HG03159 (cell line): ENCODE results near the gene ROR1.

ENCODE experiments used
- ATAC-seq: cut with Tn5 transposase; IDR thresholded peaks from one replicate; pipeline ENCODE4 v1.9.1; 2021; ENCODE audit warnings: mild to moderate bottlenecking, moderate library complexity; ENCODE audit not compliant: unreplicated experiment

Gene ROR1

DNA sequence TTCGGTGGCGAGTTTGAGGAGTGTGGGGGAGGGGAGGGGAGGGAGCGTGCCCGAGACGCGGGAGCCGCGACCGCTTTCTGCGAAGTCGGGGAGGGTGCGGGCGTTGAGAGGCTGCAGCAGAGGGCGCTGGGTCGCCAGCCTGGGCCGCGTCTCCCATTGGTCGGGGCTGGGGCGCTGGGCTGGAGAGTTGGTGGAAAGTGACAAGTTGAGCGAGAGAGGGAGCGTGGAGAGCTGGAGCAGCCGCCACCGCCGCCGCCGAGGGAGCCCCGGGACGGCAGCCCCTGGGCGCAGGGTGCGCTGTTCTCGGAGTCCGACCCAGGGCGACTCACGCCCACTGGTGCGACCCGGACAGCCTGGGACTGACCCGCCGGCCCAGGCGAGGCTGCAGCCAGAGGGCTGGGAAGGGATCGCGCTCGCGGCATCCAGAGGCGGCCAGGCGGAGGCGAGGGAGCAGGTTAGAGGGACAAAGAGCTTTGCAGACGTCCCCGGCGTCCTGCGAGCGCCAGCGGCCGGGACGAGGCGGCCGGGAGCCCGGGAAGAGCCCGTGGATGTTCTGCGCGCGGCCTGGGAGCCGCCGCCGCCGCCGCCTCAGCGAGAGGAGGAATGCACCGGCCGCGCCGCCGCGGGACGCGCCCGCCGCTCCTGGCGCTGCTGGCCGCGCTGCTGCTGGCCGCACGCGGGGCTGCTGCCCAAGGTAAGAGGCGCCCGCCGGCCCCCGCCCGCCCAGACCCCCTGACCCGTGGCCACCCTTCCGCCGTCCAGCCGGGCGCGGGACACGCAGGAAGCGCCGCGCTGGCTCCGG, at the start of gene ROR1:
ROR1 (plus strand) TSS at position 203 of the 802 bp plus-strand sequence.
- ATAC-seq = peak; percentile 86

DNA sequence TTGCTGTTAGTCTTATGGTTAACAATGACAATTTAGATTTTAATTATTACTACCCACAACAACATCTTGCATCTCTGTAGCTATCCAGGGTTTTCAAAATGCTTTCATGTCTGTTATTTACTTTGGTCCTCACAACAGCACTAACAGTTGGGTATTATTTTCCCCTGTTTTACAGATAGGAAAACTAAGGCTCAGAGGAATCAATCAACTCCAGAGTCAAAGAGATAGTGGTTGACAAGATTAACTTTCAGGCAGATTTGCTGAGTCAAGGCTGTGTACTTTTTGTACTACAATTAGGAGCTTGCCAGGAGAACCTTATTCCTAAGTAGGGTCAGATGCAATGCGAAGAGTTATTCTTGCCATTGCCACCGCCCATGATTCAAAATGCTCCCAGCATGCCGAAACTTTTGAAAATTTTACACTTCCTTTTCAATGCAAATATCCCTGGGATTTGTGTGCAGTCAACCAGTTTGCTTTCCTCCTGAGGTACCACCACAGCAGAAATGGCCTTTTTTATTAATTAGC, 49.4 kb upstream of the ROR1 start:
- no peak for ATAC-seq

DNA sequence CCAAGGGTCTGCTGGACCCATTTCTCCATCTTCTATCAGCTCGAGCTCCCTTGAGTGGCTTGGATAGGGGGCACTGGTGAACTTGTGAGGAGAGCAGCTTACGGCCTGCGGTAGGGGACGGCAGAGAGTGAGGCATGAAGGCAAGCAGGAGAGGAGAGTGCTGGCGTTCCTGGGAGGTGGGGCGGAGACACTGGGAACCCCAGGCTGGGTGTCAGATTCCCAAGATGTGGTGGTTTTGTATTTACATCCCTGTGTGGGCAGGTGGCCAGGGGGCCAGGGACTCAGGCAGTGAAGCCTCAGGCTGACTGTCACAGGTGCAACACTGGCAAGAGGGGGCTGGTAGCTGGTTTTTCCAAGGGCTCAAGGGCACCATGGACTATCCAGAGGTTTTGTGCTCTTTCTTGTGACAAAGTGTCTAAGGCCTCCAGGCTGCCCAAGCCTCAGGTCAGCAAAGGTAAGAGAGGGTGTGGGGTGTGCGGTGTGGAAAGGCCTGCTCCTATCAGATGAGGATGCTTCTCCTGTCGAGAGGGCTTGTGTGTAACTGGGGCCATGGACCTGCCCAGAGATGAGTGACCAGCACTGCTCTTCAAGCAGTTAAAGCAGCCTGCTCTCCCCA, 45.1 kb upstream of the ROR1 start:
- ATAC-seq = no peak

DNA sequence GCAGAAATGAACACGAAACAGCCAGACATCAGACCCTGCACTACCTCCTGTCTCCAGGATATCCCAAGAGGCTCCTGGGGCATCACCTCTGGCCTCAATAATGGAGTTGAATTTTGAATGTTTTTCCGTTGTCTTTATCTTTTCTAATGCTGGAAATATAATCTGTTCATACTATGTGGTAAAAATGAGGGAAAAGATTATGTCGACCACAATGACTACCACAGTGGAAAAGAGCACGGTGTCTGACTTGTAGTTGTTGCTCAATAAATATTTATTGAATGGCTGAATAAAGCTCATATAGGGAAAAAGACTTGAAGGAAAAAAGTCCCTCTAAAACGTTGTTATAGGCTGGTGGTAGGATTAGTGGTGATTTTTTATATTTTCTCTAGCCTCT, 44.6 kb upstream of the ROR1 start:
- ATAC-seq = no peak

DNA sequence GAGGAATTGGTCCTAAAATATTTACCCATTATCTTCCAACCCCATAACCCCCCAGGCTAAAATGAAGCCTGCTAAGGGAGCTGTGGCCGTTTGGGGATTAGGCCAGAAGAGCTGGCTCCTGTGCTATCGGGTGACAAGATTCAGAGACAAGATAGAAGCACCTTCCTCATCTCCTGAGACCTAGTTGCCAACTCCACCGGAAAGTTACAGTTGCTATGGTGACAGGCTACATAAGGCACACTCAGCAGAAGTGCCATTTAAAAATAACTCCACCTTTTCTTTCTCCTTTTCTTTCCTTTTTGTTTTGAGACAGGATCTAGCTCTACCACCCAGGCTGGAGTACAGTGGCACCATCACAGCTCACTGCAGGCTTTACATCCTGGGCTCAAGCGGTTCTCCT, 43.6 kb upstream of the ROR1 start:
- no peak for ATAC-seq

DNA sequence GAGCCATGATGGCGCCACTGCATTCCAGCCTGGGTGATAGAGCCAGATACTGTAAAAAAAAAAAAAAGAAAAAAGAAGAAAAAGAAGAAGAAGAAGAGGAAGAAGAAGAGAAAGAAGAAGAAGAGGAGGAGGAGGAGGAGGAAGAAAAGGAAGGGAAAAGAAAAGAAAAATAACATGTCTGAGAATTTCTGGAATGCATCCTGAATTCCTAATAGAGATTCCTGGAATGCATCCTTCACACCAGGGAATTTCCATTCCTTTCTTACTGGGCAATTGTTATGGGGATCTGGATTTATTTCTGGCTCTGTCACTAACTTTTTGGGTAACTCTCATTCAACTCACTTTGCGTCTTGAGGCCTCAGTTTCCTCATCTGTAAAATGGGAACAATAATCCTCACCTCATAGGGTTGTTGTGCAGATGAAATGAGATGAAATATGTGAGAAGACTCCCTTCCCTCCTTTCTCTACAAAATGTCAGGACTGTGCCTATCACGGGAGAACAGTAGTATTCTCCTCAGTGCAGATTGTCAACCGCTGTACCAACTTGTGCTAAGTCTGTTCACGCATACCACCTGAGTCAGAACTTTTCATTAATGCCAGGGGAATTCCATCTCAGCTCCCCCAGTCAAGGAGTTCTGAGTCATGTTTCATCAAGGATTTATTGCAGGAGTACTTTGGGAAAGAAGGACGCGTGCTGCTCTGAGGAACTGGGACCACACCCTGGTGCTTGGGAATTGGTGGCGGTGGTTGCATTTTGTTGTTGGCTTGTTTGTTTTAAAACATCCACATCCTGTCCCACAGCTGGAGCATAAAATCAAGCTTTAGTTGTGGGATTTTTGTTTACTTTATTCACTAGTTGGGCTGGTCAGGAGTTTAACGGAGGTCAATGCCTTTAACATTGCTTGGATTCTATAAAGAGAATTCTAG, 42.4 kb upstream of the ROR1 start:
- ATAC-seq = no peak

DNA sequence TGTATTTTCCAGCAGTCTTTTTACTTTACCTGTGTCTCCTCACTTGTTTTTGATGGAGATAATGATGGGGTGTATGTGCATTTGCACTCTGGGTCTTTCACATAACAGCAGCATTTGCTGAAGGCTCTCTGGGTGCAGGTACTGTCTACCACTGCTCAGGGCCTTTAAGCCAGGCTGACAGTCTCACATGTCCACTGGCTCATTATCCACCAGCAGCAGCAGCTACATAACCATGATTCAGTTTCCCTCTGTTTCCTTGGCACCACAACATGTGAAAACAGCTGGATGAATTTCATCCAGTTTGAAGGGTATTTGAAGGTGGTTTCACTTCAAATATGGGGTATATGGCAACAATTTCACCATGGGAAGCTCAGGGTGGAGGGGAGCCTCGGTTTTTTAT, 41.2 kb upstream of the ROR1 start:
- ATAC-seq = no peak

DNA sequence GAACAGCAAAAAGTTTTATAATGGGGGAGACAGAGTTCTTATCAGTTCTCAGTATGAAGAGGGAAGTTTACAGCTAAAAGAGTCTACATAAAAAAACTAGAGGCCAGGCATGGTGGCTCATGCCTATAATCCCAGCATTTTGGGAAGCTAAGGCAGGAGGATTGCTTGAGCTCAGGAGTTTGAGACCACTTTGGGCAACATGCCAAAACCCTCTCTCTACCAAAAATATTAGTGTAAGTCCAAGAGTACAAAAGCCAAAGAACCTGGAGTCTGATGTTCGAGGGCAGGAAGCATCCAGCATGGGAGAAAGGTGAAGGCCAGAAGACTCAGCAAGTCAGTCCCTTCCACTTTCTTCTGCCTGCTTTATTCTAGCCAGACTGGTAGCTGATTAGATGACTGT, 35.0 kb upstream of the ROR1 start:
- no peak for ATAC-seq

DNA sequence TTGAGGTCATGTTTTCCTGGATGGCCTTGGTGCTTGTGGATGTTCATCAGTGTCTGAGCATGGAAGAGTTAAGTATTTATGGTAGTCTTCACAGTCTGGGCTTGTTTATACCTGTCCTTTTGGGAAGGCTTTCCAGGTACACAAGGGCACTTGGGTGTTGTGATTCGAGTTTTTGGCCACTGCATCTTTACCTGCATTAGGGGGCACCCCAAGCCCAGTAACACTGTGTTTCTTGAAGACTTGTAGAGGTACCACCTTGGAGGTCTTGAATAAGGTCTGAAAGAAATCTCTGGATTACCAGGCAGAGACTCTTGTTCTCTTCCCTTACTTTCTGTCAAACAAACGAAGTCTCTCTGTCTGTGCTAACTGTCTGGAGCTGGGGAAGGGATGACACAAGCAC, 34.4 kb upstream of the ROR1 start:
- no peak for ATAC-seq

DNA sequence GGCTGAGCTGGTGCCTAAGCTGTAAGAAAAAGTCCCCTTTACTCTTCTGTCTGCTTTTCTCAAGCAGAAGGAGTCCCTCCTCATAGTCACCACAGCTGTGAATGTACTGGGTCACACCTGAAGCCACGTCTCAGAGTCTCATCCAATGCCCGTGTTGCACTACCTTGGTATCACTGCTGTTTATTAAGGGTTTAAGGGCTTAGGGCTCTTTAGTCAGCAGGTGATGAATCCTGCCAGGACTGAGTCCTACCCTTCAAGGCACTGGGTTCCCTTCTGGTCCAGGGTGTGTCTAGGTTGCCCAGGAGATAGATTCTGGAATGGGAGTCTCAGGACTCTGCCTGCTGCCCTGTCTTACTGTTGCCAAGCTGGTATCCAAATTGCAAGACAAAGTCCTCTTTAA, 33.4 kb upstream of the ROR1 start:
- ATAC-seq = no peak

DNA sequence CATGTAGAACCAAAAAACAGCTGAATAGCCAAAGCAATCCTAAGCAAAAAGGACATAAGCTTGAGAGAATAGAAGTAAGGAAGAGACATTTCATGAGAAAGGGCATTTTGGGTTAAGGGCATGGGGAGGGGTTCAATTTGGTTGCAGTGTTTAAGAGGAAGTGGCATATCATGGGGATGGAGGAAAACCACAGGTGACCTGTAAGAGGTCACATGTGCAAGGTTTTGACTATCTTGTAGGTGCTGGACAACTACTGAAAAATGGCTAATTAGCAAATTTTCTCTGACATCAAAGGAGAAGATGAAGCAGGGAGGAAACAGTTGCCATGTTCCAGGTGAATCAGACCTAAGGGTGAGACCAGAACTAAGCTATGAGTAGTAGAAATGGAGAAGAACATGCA, 31.3 kb upstream of the ROR1 start:
- no peak for ATAC-seq

DNA sequence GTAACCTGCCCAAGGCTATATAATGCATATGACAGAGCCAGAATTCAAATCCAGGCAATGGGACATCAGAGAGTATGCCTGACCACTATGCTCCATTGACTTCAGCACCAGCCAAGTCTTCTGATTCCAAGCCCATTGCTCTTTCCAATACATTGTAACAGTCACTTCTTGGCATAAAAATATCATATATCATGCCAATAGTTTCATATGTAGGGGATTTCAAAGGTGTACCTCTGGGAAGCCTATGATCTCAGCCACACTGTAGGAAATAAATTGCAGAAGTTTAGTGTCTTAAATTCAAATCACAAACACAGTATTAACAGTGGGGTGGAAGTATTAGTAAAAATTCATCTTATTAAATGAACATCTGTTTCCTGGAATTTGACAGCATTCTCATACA, 30.0 kb upstream of the ROR1 start:
- ATAC-seq = no peak

DNA sequence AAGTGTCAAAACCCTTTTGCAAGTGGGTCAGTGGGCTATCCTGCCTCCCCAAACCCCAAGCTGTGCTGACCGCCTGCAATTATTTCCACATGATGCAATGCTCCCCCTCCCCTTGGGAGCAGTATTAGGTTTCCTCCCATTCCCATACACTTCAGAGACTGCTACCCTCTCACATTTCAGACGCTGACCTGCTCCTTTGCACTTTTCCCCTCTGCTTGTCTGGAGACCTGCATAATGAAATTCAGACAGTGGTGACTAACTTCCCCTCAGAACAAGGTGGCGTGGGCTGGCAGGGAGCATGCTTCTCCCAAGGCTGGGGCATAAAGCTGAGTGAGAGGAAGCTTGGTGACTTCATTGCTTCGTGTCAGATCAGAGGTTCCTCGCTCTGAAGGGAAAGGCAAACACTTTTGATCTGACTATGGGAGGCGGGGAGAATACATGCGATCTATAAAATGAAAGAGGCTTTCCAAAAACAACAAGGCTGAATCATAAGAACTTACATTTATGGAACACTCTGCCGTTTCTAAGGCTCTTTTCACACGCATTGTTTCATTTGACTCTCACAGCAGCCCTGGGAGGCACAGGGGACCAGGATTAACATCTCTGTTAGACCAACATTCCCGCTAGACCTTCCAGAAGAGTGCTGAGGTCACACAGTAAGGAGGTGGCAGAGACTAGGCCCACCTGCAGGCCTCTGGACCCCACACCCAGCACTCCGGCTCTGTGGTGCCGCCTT, 27.5 kb upstream of the ROR1 start:
- ATAC-seq = no peak

DNA sequence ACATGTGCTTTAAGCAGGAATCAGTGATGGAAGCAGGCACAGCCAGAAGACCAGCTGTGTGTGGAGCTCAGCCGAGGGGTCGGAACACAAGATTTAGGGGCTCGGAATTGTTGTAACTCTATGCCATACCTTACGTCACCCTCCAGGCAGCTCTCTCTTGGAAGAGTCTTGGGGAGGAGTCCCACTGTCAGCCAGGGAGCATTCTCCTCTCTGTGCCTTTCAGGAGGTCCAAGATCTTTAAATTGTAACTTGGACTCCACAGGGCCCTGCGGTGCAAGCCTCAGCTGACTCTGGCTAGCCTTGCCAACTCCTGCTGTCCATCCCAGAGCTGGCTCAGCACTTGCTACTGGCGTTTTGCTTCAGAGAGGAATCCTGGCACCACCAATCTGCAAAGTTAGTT, 26.4 kb upstream of the ROR1 start:
- no peak for ATAC-seq

DNA sequence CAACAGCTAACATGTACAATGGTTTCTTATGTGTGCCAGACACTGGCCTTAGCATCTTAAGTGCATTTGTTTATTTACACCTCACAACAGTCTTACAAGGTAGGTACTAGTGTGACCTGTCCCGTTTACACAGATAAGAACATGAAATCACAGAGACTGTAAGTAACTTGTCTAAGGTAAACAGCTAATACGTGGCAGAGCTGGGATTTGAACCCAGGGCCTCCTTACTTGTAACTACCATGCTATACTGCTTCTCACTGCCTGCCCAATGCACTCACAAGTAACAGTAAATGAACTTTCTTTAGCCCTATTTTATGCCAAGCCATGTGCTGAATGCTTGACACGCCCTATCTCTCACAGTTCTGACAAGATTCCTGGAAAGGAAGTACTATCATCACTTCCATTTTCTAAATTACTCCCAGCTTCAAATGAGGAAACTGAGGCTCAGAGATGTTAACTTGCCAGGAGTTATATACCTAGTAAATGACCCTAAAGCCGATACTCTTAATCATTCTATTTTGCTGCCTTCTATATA, 25.7 kb upstream of the ROR1 start:
- no peak for ATAC-seq

DNA sequence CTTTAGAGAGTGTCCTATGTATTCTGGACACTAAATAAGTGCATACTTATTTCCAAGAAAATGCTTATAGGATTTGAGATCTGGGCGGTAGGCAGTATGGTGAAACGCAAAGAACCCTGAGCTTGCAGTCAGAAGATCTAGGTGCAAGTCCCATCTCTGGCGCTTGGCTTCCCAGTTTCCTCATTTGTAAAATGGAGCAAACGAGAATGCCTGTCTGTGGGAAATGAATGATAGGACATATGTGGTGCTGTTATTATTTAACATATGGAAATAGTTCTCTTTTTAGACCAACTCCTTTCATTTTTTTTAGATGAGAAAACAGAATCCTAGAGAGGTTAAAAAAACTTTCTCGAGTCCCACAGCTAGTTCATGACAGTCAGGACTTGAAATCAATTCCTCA, 25.2 kb upstream of the ROR1 start:
- ATAC-seq = no peak

DNA sequence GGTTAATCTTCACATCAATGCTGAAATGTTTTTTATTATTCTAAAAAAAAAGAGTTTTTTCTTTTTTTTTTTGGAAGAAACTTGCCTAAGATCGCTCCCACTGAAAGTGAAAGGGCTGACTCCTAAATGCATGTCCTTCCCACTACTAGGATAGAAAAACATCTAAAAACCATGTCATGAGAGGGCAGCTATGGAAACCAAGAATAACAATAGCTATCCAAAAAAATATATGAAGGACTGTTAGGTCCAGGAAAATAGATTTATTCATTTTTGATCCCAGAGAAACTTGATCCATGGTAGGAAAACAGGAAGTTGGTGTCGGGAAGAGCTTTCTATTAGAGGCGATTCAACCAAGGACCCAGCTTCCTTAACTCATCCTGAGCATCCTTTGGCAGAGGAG, 23.1 kb upstream of the ROR1 start:
- ATAC-seq = no peak

DNA sequence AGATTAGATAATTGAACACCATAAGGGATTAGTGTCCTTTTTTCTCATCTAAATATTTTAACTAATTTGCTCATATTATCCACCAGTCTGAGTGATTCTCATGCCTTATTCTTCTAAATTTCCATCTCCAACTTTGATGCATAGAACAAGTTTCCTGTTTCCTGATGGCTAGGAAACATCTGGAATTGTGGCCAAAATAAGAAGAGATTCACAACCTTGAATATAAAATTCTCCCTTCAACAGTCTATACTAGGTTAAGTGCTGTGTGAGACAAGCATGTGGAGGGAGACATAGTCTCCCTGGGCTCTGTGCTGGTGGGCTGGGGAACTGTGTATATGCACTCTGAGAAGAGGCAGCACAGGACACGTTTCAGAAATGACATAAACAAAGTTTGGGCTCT, 21.6 kb upstream of the ROR1 start:
- ATAC-seq = no peak

DNA sequence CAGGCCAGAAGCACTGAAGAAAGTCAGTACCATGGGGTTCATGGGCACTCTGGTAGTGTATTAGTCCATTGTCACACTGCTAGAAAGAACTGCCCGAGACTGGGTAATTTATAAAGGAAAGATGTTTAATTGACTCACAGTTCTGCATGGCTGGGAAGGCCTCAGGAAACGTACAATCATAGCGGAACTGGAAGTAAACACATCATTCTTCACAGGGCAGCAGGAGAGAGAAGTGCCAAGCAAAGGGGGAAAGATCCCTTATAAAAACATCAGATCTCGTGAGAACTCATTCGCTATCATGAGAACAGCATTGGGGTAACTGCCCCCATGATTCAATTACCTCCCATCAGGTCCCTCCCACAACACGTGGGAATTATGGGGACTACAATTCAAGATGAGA, 20.2 kb upstream of the ROR1 start:
- no peak for ATAC-seq

DNA sequence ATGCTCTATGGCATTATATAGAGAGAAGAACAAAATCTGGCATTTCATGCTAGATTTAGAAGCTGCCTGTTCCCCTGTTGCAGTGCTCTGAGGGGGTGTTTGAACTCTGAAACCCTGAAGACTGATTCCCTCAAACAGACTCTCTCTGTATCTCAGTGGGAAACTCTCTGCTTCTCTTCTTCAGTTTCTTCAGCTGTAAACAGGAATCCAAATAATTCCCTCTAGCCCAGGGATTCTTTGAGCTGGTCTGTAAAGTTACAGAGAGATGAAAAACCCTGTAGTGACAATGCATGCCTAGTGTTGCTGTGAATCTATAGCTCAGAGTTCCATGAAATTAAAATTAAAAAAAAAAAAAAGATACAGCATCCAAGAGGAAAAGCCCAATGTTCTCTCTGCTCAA, 17.0 kb upstream of the ROR1 start:
- no peak for ATAC-seq

DNA sequence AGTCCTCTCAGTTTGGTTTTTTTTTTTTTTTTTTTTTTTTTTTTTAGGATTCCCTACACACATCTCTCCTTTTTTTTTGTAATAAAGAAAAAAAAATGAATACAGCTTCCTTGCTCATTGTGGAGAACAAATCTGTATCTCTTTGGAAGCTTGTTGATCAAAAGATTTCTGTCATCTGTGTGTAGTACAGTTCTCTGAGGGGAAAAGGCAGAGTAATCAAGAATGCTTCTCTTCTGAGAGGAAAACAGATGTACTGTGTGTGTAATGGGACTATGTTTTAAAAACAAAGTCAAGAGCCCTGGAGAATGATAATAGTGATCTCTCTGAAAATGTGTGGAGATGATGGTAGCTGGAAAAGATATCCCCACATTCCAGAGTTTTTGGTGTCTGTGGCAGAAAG, 16.5 kb upstream of the ROR1 start:
- ATAC-seq = no peak
